HG02678 (cell line): Measurements from ENCODE around the gene RNF31.

ENCODE experiments used
- ATAC-seq: cut with Tn5 transposase; IDR thresholded peaks from one replicate; pipeline ENCODE4 v1.9.1; 2021; ENCODE audit warnings: mild to moderate bottlenecking, moderate library complexity; ENCODE audit not compliant: unreplicated experiment

The RNF31 gene

GRCh38 chr14:24116128-24116814 is 31.0 kb upstream of the RNF31 start:
- ATAC-seq: no peak

- ATAC-seq: no peak
These were observed 30.1 kb upstream of the RNF31 start for GRCh38 chr14:24117179-24117578.

- no peak for ATAC-seq
These were observed 27.6 kb upstream of the RNF31 start for GRCh38 chr14:24119691-24120090.

GRCh38 chr14:24121210-24121609 is 26.1 kb upstream of the RNF31 start:
- no peak for ATAC-seq

GRCh38 chr14:24122416-24122815 is 24.9 kb upstream of the RNF31 start:
- ATAC-seq: no peak

GRCh38 chr14:24122898-24123297 is 24.4 kb upstream of the RNF31 start:
- no peak for ATAC-seq

GRCh38 chr14:24123424-24124417 is 23.6 kb upstream of the RNF31 start:
- peak; percentile 68 for ATAC-seq

GRCh38 chr14:24126939-24127338 is 20.4 kb upstream of the RNF31 start:
- no peak for ATAC-seq

GRCh38 chr14:24127673-24128072 is 19.6 kb upstream of the RNF31 start:
- ATAC-seq: no peak

GRCh38 chr14:24129410-24129998 is 17.8 kb upstream of the RNF31 start:
- ATAC-seq: no peak

GRCh38 chr14:24130380-24130716 is 16.9 kb upstream of the RNF31 start, which contains the start of gene FITM1:
Gene FITM1, plus strand, starts transcription at chr14:24130659. Its CDS starts 905 bp downstream, at chr14:24131564.
- ATAC-seq: no peak

GRCh38 chr14:24130717-24131548 is 16.4 kb upstream of the RNF31 start:
- no peak for ATAC-seq

GRCh38 chr14:24131549-24131966 is 15.7 kb upstream of the RNF31 start:
- no peak for ATAC-seq

GRCh38 chr14:24132061-24132685 is 15.1 kb upstream of the RNF31 start:
- no peak for ATAC-seq

GRCh38 chr14:24132976-24133375 is 14.3 kb upstream of the RNF31 start:
- no peak for ATAC-seq

GRCh38 chr14:24133735-24134134 is 13.6 kb upstream of the RNF31 start:
- ATAC-seq: no peak

GRCh38 chr14:24135584-24135833 is 11.8 kb upstream of the RNF31 start:
- no peak for ATAC-seq

- ATAC-seq: peak; percentile 90
These were observed 11.2 kb upstream of the RNF31 start, which contains the start of gene PSME1 for GRCh38 chr14:24135834-24136683. Gene PSME1, plus strand, starts transcription at chr14:24136194. Its CDS starts 69 bp downstream, at chr14:24136263.

- no peak for ATAC-seq
These were observed 10.4 kb upstream of the RNF31 start for GRCh38 chr14:24136684-24137528.
